ENCODE measurements around the gene TRIM15.

TRIM15 gene

DNA sequence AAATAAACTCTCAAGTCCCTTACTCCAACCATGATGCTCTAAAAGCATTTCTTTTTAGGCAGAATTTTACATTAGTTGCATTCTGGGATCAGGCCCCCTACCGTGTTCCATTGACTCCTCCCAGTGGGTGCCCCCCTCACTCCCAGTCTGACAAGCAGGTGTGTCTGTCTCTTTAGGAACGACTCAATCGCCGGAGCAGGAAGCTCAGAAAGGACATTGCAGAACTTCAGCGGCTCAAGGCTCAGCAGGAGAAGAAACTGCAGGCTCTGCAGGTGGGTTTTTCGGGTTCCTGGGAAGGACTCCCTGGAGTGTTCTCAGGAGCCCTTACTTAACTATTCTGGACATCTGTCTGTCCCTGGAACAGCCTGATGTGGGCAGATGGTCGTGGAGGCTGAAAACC is 17.5 kb upstream of the TRIM15 start:
- no peak for DNase-seq (ENCODE audit: low read depth in 2 of 2)

DNA sequence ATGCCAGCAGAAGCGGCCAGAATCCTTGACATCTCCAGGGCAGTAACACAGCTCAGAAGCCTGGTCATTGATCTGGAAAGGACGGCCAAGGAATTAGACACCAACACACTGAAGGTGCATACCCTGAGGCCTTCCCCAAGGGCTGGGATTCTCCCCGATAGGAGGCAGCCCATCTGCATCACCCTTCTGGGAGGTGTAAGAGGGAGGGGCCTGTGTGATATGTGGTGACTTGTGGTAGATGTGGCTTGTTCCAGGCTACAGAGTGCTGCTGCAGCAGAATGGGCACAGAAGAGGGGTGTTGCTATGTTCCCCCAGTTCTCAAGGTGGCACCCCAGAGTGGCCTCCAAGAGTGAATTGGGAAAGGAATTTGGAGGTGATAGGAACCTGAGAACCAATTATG is 16.2 kb upstream of the TRIM15 start:
- no peak for DNase-seq (ENCODE audit: low read depth in 2 of 2)

DNA sequence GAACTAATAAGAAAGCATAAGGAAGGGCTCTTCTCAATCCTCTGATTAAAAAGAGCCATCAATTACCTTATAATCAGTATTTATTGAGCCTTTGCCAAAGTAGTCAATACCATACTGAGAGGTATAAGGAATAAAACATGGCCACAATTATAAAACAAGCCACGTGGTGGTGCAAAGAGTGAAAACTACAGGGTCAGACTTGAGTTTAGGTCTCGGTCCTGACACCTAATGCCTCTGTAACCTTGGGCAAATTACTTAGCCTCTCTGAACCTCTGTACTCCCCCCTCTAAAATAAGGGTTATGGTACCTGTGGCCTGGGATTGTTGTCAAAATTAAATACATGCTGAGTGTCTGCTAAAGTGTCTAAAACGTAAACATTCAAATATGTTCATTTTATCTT is 14.1 kb upstream of the TRIM15 start:
- no peak for DNase-seq (ENCODE audit: low read depth in 2 of 2)

DNA sequence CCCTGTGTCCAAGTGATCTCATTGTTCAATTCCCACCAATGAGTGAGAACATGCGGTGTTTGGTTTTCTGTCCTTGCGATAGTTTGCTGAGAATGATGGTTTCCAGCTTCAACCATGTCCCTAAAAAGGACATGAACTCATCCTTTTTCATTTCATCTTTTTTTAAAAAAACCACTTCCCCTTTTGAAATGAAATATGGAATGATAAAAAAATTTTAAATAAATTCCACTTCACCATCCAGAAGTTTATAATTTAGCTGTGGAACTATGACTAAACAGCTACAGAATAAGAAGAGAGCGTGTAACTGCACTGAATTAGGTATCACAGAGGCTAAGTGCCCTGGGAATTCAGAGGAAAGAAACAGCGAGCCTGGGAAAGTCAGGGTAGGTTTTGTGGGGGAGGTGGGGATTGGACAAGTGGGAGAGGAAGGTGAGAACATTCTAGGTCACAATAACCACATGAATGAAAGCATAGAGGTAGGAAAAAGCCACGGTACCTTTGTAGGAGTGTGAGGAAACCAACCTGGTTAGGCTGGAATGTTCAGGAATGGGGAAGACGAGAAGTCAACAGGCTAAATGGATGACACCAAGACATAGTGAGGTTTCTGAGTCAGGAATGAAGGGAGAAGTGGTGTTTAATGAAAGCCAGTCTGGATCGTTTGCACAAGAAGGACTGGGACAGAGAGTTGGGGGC is 13.3 kb upstream of the TRIM15 start:
- DNase-seq (ENCODE audit: low read depth in 2 of 2), result no peak

DNA sequence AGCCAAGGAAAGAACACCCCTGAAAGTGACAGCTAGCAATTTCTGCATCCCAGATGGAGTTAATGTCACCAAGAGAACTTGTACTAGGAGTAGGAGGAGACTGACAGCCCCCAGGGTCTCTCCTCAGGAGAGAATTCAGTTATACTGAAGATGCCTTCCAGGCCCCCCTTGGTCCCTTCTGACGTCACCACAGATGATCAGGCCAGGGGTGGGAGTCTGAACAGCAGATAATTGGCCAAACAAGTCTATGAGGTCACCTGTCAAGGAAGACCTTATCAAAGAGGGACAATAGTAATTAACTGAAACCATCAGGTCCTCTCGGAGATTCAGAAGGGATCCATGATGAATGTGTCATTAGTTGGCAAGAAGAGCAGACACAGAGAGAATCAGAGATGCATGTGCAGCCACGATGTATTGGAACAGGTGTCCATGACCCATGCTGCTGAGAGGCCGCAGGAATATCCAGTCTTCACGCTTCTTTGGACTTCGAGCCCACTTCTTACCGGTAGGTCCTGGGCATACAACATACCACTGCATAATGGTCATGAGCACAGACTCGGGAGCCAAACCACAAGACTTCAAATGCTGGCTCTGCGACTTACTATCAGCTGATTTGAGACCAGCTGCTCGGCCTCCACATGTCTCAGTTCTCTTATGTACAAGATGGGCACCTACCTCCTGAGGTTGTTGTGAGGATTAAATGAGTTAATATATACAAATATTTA is 12.5 kb upstream of the TRIM15 start:
- no peak for DNase-seq (ENCODE audit: low read depth in 2 of 2)

DNA sequence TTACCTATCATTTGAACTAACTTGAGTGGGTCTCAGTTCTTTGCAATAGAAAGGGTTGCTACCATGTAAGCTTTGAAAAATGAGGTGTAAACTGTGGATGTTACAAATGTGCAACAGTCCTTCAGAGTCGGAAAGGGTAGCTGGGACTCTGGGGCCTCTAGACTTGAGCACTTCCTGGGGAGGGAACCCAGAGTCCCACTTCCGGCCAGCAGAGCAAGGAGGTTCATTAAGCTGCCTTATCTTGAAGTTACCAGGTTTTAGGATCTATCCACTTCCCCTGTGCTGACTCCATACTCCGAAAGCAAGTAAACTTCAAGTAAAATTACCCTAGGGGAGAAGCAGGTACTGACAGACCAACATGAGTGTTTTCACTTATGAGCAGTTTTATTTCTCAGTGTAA is 11.8 kb upstream of the TRIM15 start:
- no peak for DNase-seq (ENCODE audit: low read depth in 2 of 2)

DNA sequence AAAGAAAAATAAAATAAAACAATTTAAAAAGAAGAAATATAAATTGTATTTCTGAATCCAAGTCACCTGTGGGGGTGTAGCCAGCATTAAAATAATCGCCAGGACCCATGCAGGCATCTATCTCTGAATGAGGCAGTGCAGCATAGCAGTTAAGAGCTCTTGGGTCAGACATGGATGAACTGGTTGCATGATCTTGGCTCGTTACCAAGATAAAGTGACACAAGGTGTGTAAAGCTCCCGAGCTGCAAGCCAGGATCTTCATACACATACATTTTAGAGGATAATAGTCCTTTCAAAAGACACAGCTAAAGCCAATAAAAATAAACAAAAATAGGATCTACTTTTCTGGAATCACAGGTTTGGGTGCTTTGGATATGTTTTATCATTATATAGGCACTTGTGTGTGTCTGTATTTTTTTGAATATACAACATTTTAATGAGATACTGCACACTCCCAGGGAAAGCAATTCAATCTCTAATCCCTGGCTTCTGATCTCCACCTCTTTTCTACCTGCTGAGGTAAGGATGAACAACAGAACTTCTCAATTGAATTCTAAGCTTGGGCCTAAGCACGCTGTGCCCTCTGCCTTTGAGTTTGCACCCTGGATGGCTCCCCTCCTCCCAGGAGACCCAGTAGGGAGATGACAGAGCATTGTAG is 11.2 kb upstream of the TRIM15 start:
- no peak for DNase-seq (ENCODE audit: low read depth in 2 of 2)

DNA sequence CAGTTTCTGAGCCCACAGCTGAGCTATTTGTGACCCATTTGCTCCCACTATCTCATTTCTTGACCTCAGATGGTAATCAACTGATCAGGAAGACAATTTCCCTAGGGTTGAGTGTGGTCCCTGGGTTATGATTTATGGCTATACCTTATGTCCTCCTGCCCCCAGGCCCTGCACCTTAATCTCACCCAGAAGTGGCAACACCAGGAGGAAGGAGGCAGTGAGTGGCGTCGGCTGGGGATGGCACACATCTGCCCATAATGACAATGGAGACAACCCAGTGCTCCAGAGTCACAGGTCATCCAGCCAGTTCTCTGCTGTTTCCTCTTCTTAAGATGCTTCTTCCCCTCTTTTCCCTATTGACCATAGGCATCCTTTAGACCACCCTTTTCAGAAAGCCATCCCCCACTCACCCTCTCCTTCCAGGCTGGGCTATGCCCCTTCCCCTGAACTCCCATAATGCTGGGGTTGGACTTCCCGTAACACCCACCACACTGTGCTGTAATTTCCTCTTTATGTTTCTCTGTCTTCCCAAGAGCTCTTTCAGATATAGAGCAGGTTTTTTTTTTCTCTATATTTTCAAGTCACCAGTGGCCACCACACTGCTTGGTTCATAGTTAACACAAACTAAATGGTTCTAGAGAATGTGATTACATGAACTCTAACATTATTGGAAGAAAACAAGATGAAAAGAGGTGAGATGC is 10.3 kb upstream of the TRIM15 start:
- DNase-seq (ENCODE audit: low read depth in 2 of 2), result no peak

DNA sequence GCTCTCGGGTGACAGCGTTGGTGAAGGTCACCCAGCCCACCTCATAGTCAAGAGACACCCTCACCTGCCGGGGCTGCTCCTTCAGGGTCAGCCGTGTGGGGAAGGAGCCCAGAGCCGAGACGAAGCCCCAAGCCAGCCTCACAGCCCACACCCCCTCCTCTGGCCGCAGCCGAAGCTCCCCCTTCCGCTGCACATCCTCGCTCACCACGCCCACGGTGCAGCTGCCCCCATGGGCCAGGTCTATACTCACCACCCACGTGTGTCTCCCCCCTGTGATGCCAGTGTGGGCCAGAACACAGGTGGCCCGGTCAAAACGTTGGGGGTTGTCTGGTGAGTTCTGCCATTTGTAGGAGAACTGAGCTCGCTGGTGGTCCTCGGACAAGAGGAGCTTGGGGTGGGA is 9.3 kb upstream of the TRIM15 start:
- DNase-seq (ENCODE audit: low read depth in 2 of 2), result no peak

DNA sequence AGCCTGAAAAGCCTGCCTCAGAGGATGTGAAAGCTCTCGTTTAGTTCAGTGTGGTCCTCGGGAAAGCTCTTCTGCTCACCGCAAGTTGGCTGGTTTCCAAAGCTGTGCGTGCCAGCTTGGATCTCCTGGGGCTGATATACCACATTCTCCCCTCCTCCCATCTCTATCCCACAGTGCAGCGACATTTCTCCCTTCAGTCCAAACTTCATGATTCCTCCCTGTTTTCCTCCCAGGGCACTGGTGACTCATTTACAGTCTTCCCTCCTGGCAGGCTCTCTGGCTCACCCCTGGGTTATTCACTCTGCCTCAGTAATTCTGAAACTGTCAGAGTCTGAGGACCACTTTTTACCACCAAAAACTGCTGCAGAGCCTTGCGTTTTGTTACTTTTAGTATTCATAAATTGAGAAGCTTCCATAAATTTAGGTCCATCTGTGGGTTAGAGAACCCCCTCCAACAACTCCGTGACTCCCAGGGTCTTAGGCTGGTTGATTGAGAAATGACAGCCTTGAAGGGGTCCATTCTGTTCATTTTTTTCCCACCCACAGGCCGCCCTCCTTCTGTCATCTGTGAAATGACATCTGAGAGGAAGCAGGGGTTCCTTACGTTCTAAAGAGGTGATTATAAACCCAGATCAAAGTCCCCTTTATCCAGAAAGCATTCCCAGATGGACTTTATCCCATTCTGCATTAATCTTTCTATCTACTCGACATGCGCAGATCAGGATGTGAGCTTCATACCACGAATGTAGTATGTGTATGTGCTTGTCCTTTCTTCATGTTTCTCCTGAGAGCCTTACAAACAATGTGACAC is 8.4 kb upstream of the TRIM15 start:
- no peak for DNase-seq (ENCODE audit: low read depth in 2 of 2)

DNA sequence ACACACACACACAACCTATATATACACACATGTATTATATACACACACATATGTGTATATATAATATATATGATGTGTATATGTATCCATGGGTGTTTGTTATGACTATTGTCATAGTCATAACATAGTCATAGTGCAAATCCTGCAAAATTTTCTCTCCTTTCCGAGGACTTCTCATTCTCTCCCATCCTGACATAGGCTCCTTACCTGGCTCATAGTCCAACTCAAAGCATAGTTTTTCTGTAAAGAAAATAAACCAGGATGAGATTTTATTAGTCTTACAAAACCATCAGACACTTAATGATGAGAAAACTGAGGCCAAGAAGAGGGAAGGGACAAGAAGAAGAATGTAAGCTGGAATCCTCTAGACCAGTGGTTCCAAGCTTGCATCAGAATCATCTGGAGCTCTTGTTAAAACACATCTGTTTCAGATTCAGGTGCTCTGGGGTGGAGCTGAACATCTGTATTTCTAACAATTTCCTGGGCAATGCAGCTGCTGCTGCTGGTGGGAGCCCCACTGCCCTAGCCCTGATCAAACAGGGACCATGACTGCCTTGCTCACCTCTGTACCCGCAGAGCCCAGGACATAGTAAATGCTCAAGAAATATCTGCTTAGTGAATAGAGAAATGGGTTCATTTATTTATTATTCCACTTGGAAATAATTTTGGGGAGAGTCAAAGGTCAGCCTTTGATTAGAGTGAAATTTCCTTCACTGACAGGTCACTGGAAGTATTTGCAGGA is 7.7 kb upstream of the TRIM15 start:
- DNase-seq (ENCODE audit: low read depth in 2 of 2), result no peak

DNA sequence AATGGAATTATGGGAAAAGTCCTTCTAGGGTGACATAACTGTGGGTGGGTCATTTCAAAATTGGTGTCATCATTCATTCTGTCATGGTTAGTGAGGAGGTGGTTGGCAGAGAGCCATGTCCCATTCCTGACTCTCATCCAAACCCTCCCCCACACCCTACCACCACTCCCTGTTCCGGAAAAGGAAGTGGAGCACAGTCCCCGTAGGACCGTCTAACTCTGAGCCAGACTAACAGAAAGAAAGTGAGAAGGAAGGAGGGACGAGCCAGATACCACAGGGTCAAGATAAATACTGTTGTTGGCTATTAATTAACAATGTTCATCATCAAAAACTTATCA is 7.1 kb upstream of the TRIM15 start:
- DNase-seq (ENCODE audit: low read depth in 2 of 2), result no peak

DNA sequence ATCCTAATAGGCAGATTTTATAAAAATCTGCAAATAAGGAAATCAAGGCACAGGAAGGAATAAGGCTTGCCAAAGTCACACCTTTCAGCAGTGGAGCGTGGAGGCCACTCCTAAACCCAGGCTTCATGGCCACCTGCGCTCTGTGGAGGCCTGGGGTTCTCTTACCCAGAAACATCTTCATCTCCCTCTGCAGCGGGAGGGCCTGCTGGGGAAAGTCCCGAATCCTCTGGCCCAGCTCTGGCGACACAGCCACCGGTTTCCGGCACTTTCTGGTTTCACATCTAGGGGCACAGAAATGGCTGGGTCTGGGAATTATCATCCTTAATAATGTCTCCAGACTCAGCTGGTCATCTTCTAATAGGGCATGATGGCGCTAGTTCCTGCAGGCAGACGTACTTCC is 6.6 kb upstream of the TRIM15 start:
- no peak for DNase-seq (ENCODE audit: low read depth in 2 of 2)

DNA sequence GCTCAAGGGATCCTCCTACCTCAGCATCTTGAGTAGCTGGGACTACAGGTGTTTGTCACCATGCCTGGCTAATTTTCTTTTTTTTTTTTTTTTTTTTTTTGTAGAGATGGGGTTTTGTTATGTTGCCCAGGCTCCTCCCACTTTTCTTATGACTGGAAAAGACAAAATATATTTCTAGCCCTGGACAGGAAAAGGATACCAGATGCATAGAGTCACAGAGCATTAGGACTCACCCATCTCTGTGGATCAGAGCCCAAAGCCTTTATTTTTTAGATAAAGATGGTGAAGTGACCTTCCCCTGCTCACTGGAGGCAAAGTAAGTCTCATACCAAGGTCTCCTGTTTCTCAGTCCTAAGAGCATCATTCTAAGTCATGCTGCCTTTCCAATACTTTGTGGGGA is 5.8 kb upstream of the TRIM15 start:
- no peak for DNase-seq (ENCODE audit: low read depth in 2 of 2)

DNA sequence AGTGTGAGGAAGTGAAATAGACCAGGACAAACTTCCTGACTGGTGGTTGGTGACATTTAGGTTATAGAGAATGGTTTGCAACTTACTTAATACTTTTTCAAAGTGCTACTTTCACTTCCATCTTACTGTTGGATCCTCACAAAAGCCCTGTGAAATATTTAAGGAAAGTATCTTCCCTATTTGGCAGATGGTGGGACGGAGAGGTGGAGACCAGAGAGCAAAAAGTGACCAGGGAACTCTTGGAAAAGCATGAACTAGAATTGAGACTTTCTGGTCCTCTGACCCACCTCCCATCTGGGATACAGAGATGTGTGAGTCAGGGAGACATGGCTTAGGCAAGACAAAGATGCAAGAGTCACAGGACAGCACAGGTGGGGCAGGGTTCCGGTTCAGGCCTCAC is 5.3 kb upstream of the TRIM15 start:
- no peak for DNase-seq (ENCODE audit: low read depth in 2 of 2)

DNA sequence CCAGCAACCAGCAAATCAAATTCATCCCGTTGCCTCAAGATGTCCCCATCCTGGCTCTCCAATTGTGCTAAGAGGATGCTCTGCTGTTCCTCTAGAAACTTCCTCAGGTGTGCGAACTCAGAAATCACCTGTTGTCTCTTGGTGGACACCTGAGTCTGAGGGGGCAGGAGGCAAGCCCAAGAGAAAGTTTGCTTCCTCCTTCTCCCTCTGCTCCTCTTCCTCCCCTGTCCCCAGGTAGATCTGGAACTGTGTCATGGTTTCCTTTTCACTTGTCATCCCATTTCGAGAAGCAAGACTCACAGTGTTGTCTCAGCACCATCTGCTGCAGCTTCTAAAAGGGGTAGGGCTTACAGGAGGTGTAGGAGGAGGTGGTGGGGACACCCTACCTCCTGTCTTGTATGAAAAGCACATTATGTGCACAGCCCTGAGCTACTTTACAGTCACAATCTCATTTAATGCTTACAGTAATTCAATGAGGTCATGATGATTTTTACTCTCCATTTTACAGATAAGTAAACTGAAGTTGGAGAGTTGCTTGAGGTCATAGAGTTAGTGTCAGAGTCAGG is 4.8 kb upstream of the TRIM15 start:
- no peak for DNase-seq (ENCODE audit: low read depth in 2 of 2)

DNA sequence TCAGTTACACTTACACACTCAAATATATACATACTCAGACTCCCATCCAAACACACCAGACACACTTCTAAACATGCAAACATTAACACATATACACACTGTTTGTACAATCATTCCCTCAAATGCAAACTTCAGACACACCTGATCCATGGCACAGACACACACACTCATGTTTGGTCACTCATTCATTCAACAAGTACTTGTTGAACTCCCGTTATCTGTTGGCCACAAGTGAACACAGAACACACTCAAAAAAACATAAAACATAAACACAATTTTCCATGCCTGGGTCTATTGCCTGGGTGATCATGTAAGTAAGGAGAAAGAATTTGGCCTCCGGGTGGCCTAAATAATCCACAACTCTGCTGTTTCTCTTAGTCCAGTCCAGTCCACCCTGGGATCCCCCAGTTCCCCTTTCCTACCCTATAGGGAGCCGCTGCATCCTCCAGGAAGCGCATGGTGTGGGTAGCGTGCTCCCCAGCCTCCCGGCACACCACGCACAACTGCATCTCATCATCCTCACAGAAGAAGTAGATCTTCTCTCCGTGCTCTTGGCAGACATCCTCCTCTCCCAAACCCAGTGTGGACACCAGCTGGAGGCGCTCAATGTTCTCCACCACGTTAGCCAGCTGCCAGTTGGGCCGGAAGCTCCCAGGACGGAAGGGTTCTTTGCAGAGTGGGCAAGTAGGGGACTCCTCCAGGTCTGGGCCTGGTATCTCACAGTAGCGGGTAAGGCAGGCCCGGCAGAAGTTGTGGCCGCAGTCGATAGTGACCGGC is 3.1 kb upstream of the TRIM15 start:
- DNase-seq (ENCODE audit: low read depth in 2 of 2), result no peak

DNA sequence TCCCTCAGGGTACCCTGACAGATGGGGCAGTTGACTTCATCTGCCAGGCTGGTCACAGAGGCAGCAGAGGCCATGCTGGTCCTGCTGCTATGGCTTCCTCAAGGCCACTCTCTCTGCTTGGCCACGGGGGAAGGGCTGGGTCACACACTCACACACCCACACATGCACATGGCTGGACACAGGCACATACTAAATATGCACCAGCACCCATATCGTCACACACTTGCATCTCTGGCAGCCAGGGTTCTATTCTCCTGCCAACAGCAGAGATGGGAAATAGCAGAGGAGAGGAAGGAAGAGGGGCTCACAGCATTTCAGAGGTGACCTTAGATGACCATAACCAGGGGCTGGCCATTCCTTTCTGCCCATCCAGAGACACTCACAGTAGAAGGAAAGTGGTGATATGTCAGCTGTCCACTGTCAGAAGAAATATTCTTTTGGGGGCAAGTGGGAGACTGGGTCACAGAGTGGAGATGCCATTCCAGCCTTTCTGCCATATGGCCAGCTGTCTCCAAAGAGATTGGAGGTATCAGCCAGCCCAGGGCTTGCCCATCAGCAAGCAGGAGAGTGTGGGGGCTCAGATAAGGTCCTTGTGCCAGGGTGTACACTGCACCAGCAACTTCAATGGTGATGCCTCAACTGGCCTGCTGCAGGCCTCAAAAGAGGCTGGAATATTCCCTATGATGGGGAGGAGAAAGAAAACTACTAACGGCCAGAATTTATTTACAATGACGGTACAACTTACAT is 2.4 kb upstream of the TRIM15 start, which contains the start of gene TRIM10:
Gene TRIM10 (minus strand): TSS at position 427 of the 747 bp plus-strand sequence. CDS start 353 bp downstream, at position 74.
- DNase-seq (ENCODE audit: low read depth in 2 of 2), result no peak
